ENCODE results near the gene MLLT3. TPM values are rescaled to one million over a fixed set of nuclear protein-coding genes. Genes with fewer than 3 reads are reported as not detected.

MLLT3 gene
- total RNA-seq, 4 donors from 2014 or later: 4.8 to 17.8 (median 12.1) TPM

GRCh38 chr9:20321423-20322082 lies 300.7 kb downstream of the MLLT3 start:
- ATAC-seq (ENCODE audit: low FRiP score): no peak

GRCh38 chr9:20320921-20321320 lies 301.4 kb downstream of the MLLT3 start:
- ATAC-seq (ENCODE audit: low FRiP score) (no peak), DNase-seq (ENCODE audit: low spot score) (no peak)
- no peak for TF ChIP-seq CTCF (IDR thresholded peaks at IDR 0.05)

More at GRCh38 chr9:20321423-20322082, 300.7 kb downstream of the MLLT3 start:
- DNase-seq (ENCODE audit: low spot score): no peak
- no peak for TF ChIP-seq CTCF (IDR thresholded peaks at IDR 0.05)

- no peak for ATAC-seq (ENCODE audit: low FRiP score)
- no peak for TF ChIP-seq CTCF (IDR thresholded peaks at IDR 0.05)
Observed at GRCh38 chr9:20319641-20320337, 302.5 kb downstream of the MLLT3 start.

GRCh38 chr9:20319241-20319640 lies 303.1 kb downstream of the MLLT3 start:
- ATAC-seq (ENCODE audit: low FRiP score): no peak
- no peak for TF ChIP-seq CTCF (IDR thresholded peaks at IDR 0.05)
- no peak for DNase-seq (ENCODE audit: low spot score)

More at GRCh38 chr9:20319641-20320337, 302.5 kb downstream of the MLLT3 start:
- no peak for DNase-seq (ENCODE audit: low spot score)

- DNase-seq (ENCODE audit: low spot score): no peak
- no peak for ATAC-seq (ENCODE audit: low FRiP score)
- TF ChIP-seq CTCF (IDR thresholded peaks at IDR 0.05): no peak
Observed at GRCh38 chr9:20317701-20318100, 304.6 kb downstream of the MLLT3 start.

GRCh38 chr9:20316372-20316771 lies 305.9 kb downstream of the MLLT3 start:
- DNase-seq (ENCODE audit: low spot score) (no peak), ATAC-seq (ENCODE audit: low FRiP score) (no peak)
- no peak for TF ChIP-seq CTCF (IDR thresholded peaks at IDR 0.05)

- DNase-seq (ENCODE audit: low spot score) (no peak), ATAC-seq (ENCODE audit: low FRiP score) (no peak)
- no peak for TF ChIP-seq CTCF (IDR thresholded peaks at IDR 0.05)
Observed at GRCh38 chr9:20315677-20316076, 306.6 kb downstream of the MLLT3 start.
